Femur (tissue), 1 donor: ENCODE measurements around the gene DUSP22.

Experiments used
- DNase-seq: peaks from one replicate; pipeline ENCODE4 v3.0.0-alpha.2; 2017

DUSP22 gene

DNA sequence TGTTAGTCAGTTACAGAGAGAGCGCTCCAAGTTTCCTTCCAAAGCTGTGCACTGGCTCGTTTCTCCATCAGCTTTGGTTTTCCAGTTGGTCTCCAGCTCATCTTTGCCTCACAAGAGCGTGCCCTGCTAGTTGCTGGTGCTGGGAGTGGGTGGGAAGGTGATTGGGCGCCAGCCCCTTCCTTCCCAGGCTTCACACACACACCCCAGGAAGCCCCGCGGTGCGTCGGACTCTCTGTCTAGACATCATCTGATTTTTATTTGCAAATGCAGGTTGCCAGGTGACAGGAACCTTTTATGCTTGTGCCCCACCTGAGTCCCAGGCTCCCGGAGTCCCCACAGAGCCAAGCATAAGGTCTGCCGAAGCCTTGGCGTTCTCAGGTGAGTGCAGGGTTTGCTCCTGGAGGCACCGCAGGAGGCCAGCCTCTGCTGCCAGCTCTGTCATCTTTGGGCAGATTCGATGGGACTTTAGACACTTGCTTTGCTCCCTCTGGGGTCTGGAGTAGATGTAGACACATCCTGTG is 106.3 kb downstream of the DUSP22 start:
- no peak for DNase-seq

GRCh38 chr6:399785-400534 is 107.7 kb downstream of the DUSP22 start:
- DNase-seq, result no peak

DNA sequence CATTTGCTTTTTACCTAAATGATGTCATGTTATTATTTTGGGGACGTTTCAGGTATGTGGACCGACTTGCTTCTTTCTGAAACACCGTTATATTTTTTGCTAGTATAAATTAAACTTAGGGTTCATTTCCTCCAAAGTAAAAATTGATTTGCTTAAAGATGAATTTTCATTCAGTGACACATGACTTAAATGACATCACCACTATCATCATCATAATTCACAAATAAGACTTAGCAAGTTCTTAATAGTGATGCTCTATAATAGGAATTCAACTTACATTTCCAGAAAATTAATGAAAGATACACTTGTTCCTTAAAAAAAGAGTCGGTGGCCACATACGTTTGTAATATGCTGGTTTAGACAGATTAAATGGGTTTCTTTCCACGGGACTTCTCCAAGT is 108.5 kb downstream of the DUSP22 start:
- no peak for DNase-seq
